B cell (primary cell): ENCODE results near the gene SLC12A7. TPM values are rescaled to one million over a fixed set of nuclear protein-coding genes. Genes with fewer than 3 reads are reported as not detected.

Experiments used
- ATAC-seq: fragments of 200-7000 bp; cut with Tn5 transposase; one replicate; pipeline ENCODE4 v1.10.0; 2021; ENCODE audit warnings: low read depth, mild to moderate bottlenecking, moderate number of reproducible peaks, moderate library complexity
- CTCF ChIA-PET: fragments of 350-600 bp; sonication (Branson Sonifier 250); formaldehyde crosslinking; loops from one replicate; lab custom pipeline; 2021; ENCODE audit warnings: antibody characterized with exemption, inconsistent platforms; lab: Charles Lee
- POLR2A ChIA-PET: fragments of 350-600 bp; sonication (Branson Sonifier 250); formaldehyde crosslinking; loops from one replicate; lab custom pipeline; 2021; ENCODE audit warnings: antibody characterized with exemption; lab: Charles Lee
- DNase-seq: peaks from one replicate; pipeline ENCODE4 v3.0.0; 2013
- H2AFZ ChIP-seq: 2 replicates; pipeline ENCODE4 v1.6.1; 2012; ENCODE audit warnings: mild to moderate bottlenecking, low read depth, low read length; ENCODE audit not compliant: insufficient read depth, poor library complexity, severe bottlenecking
- H3K27ac ChIP-seq, 2 donors: 1 replicate in 1 of 2; 2 replicates in 1 of 2; pipeline ENCODE4 v1.5.1; 2012 to 2013; ENCODE audit warnings: low read length in 2 of 2, mild to moderate bottlenecking in 2 of 2, moderate library complexity in 1 of 2
- H3K27me3 ChIP-seq, 4 experiments: fragments of 200-600 bp in 1 of 4; sonication (generic) in 1 of 4; replicated peaks in 1 of 4; 1 replicate in 2 of 4; 2 replicates in 2 of 4; pipeline versions ENCODE4 v1.6.1 to v1.7.0; 2013 to 2016; ENCODE audit warnings: low read length in 3 of 4, mild to moderate bottlenecking in 2 of 4, mixed read lengths in 1 of 4, moderate library complexity in 1 of 4; ENCODE audit not compliant: insufficient read depth in 4 of 4, control insufficient read depth in 3 of 4; ENCODE audit errors: control extremely low read depth in 1 of 4
- H3K36me3 ChIP-seq, 2 experiments: replicated peaks in 1 of 2; 1 replicate in 1 of 2; 2 replicates in 1 of 2; pipeline versions ENCODE4 v1.6.1 to v1.7.1; 2013; ENCODE audit warnings: low read length in 1 of 2; ENCODE audit not compliant: insufficient read depth in 2 of 2, control insufficient read depth in 1 of 2; ENCODE audit errors: control extremely low read depth in 1 of 2, extremely low read depth in 1 of 2
- H3K4me1 ChIP-seq, 2 donors: fragments of 200-600 bp in 1 of 2; sonication (generic) in 1 of 2; 1 replicate in 1 of 2; 2 replicates in 1 of 2; pipeline versions ENCODE4 v1.5.1 to v1.6.1; 2013 to 2017; ENCODE audit warnings: low read length in 2 of 2; ENCODE audit not compliant: control insufficient read depth in 2 of 2, insufficient read depth in 2 of 2
- H3K4me2 ChIP-seq: replicated peaks from 2 replicates; pipeline ENCODE3; 2012; ENCODE audit warnings: mild to moderate bottlenecking, low read depth, low read length; ENCODE audit not compliant: poor library complexity, severe bottlenecking
- H3K4me3 ChIP-seq, 5 experiments: fragments of 200-600 bp in 1 of 5; sonication (generic) in 1 of 5; 1 replicate in 3 of 5; 2 replicates in 2 of 5; pipeline versions ENCODE4 v1.5.1 to v1.7.0; 2011 to 2016; ENCODE audit warnings: low read length in 4 of 5, mild to moderate bottlenecking in 4 of 5, low read depth in 2 of 5, control low read depth in 1 of 5, moderate library complexity in 1 of 5; ENCODE audit not compliant: insufficient read depth in 1 of 5; ENCODE audit errors: control extremely low read depth in 1 of 5, extremely low read depth in 1 of 5
- H3K79me2 ChIP-seq: fragments of 200-600 bp; sonication (generic); one replicate; pipeline ENCODE4 v1.6.0; 2016; ENCODE audit warnings: low read length; ENCODE audit not compliant: control insufficient read depth, insufficient read depth
- H3K9ac ChIP-seq: fragments of 200-600 bp; sonication (generic); 2 replicates; pipeline ENCODE4 v1.6.1; 2017; ENCODE audit warnings: mild to moderate bottlenecking, low read length, moderate library complexity
- H3K9me3 ChIP-seq, 3 donors: one replicate each; pipeline versions ENCODE4 v1.6.1 to v1.7.1; 2013; ENCODE audit warnings: low read length in 2 of 3; ENCODE audit not compliant: control insufficient read depth in 2 of 3, insufficient read depth in 1 of 3; ENCODE audit errors: control extremely low read depth in 1 of 3
- H4K20me1 ChIP-seq: 2 replicates; pipeline ENCODE4 v1.6.0; 2012; ENCODE audit warnings: mild to moderate bottlenecking, low read length; ENCODE audit not compliant: insufficient read depth, control insufficient read depth, poor library complexity, severe bottlenecking
- H3K27ac Mint-ChIP-seq: one replicate; pipeline ENCODE4 v1.8.0; 2021; ENCODE audit warnings: mixed read lengths
- H3K27me3 Mint-ChIP-seq: one replicate; pipeline ENCODE4 v1.8.0; 2021; ENCODE audit warnings: mixed read lengths
- H3K4me1 Mint-ChIP-seq: one replicate; pipeline ENCODE4 v1.8.0; 2021; ENCODE audit warnings: mixed read lengths
- H3K4me3 Mint-ChIP-seq: one replicate; pipeline ENCODE4 v1.8.0; 2021; ENCODE audit warnings: mixed read lengths
- H3K9me3 Mint-ChIP-seq: one replicate; pipeline ENCODE4 v1.8.0; 2022; ENCODE audit warnings: mixed read lengths; ENCODE audit not compliant: insufficient read depth
- EZH2 ChIP-seq: IDR thresholded peaks from 2 replicates; pipeline ENCODE4 v1.6.1; 2012; ENCODE audit warnings: borderline replicate concordance, low read depth, mild to moderate bottlenecking, moderate library complexity, low read length; ENCODE audit not compliant: insufficient read depth, poor library complexity, severe bottlenecking
- WGBS: methylation state at CpG from one replicate; pipeline ENCODE4 v1.1.5; 2013; ENCODE audit warnings: missing lambda C conversion rate; ENCODE audit not compliant: insufficient coverage; 5-methylcytosine and 5-hydroxymethylcytosine counted together
- intact Hi-C: fragments of 100-400 bp; cut with micrococcal nuclease; formaldehyde crosslinking; loops from one replicate; pipeline ENCODE4 v1.10.0; 2022
- polyA plus RNA-seq: library from polyadenylated mRNA; depleted of rRNA; stranded (reverse); fragments of >200 nt; gene quantifications from 2 replicates; pipeline ENCODE4 v1.2.3, GENCODE V29; 2012
- total RNA-seq, 2 donors: library from RNA; stranded (reverse); fragments of 120-200 nt in 1 of 2; gene quantifications; 1 replicate in 1 of 2; 2 replicates in 1 of 2; pipeline versions ENCODE4 v1.2.3 to v1.2.4, GENCODE V29; 2013 to 2022
- TF ChIP-seq, protein P1 (sequence below): fragments of 200-600 bp; IDR thresholded peaks from one replicate; pipeline ENCODE4 v1.8.0; 2022; ENCODE audit warnings: antibody characterized with exemption, mild to moderate bottlenecking

The SLC12A7 gene
- total and polyA plus RNA-seq, 2 donors (not counting 1 experiment from before 2014, with no cell fraction given), result 25.5 to 34.4 TPM

DNA sequence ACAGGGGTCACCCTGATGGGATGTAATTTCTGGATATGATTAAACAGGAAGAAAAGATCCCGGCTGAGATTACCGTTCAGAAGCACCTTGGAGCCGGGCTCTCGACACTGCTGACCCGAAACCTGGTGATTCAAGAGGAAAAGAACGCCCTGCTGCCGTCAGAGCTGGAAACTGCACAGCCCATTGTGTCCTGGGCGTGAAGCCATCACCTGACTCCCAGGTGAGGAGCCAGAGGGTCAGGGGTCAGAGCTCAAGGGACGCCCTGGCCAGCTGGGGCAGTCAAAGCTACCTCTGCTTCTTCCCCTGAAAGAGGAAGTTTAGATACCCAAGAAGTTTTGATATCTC lies 17.8 kb upstream of the SLC12A7 start:
- intact Hi-C loops, result no loop called here
- Mint-ChIP-seq H3K27ac (no peak overlapping the region), H3K27me3 (peaks cover 3% of the 10 kb centered on the region), H3K4me1 (peaks cover 28% of the 10 kb centered on the region), H3K4me3 (no peak overlapping the region), H3K9me3 (no peaks in the 10 kb centered on the region)
- H3K27me3 ChIP-seq, result peaks cover 0 to 3% (median 0%) of the 10 kb centered on the region in 4 experiments
- no peak overlapping the region for H3K4me3 ChIP-seq
- ChIA-PET POLR2A (no interaction called here), CTCF (interaction anchor here (1.2 kb wide), 1 partner anchor 38 kb away, joined by 3 read pairs; no protein-coding TSS in a partner anchor)
- H2AFZ ChIP-seq, result no peak overlapping the region
- peaks cover 0 to 2% (median 0%) of the 10 kb centered on the region in 3 donors for H3K9me3 ChIP-seq
- no peaks in the 10 kb centered on the region for H4K20me1 ChIP-seq
- H3K4me1 ChIP-seq, result peaks cover 16 to 23% of the 10 kb centered on the region in 2 donors
- 66% methylated on average over 8 of the region's 9 CpGs for WGBS
- no peak overlapping the region for H3K9ac ChIP-seq
- H3K79me2 ChIP-seq, result no peaks in the 10 kb centered on the region
- no peaks in the 10 kb centered on the region for H3K36me3 ChIP-seq
- TF ChIP-seq, protein P1, sequence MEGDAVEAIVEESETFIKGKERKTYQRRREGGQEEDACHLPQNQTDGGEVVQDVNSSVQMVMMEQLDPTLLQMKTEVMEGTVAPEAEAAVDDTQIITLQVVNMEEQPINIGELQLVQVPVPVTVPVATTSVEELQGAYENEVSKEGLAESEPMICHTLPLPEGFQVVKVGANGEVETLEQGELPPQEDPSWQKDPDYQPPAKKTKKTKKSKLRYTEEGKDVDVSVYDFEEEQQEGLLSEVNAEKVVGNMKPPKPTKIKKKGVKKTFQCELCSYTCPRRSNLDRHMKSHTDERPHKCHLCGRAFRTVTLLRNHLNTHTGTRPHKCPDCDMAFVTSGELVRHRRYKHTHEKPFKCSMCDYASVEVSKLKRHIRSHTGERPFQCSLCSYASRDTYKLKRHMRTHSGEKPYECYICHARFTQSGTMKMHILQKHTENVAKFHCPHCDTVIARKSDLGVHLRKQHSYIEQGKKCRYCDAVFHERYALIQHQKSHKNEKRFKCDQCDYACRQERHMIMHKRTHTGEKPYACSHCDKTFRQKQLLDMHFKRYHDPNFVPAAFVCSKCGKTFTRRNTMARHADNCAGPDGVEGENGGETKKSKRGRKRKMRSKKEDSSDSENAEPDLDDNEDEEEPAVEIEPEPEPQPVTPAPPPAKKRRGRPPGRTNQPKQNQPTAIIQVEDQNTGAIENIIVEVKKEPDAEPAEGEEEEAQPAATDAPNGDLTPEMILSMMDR, result no peak
- no peak for TF ChIP-seq EZH2
- H3K27ac ChIP-seq, result no peak overlapping the region
- no peak overlapping the region for H3K4me2 ChIP-seq
- ATAC-seq, result no peak
- no peak for DNase-seq

DNA sequence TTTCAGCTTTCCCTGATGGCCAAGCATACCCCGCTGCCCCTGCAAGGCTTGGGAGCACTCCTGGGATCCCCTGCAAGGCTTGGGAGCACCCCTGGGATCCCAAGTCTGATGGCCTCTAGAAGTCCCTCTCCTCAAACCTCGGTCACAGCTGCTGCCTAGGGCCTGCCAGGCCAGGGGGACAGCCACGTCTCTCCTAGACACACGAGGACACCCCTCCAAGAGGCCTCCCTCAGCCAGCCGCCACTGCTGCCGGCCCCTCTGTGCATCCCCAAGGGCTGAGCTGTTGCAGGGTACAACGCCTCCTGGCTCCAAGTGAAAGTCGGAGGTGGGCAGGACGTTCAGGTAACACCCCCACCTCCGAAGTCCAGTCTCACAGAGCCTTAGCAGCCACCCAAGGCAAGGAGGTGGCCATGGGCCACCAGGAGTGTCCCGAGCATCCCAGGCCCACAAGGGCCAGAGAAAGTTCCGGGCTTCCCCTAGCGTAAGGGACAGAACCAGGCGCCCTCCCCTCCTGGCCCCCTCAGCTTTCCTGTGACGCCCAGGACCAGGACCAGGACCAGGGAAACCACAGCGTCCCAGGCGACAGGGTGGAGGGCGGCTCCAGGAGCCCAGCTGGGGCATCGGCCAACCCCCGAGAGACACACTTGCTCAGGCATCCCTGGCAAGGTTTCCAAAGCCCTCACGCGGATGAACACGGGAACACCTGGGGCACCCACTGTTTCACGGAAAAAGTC lies 17.3 kb upstream of the SLC12A7 start:
- TF ChIP-seq EZH2, result no peak
- TF ChIP-seq, protein P1, result no peak
- Histone ChIP-seq H3K4me3 (no peak overlapping the region), H2AFZ (no peak overlapping the region), H4K20me1 (no peaks in the 10 kb centered on the region), H3K4me1 (peaks cover 11 to 18% of the 10 kb centered on the region in 2 donors), H3K9me3 (peaks cover 0 to 6% (median 0%) of the 10 kb centered on the region in 3 donors), H3K36me3 (no peaks in the 10 kb centered on the region), H3K27ac (no peak overlapping the region), H3K79me2 (no peaks in the 10 kb centered on the region), H3K4me2 (no peak overlapping the region), H3K27me3 (peaks cover 0 to 3% (median 0%) of the 10 kb centered on the region in 4 experiments), H3K9ac (no peak overlapping the region)
- CTCF ChIA-PET, result interaction anchor here (1.2 kb wide), 1 partner anchor 39 kb away, joined by 3 read pairs; no protein-coding TSS in a partner anchor
- DNase-seq (no peak), ATAC-seq (no peak)
- no peak overlapping the region for H3K27ac Mint-ChIP-seq
- POLR2A ChIA-PET, result no interaction called here
- no peaks in the 10 kb centered on the region for H3K9me3 Mint-ChIP-seq
- H3K4me1 Mint-ChIP-seq, result peaks cover 22% of the 10 kb centered on the region
- H3K27me3 Mint-ChIP-seq, result no peaks in the 10 kb centered on the region
- H3K4me3 Mint-ChIP-seq, result no peak overlapping the region
- intact Hi-C loops, result no loop called here
- 89% methylated on average over 24 of the region's 24 CpGs for WGBS
